CD4-positive, alpha-beta T cell treated with Interleukin-4 for 4 hours (primary cell): ENCODE results near the gene TLR6.
"Not testable (repeated sequence)": the region's sequence is repeated elsewhere in the genome, so short reads cannot be mapped to it uniquely, and the experiment has no call there.

Experiments used
- DNase-seq: peaks from one replicate; pipeline ENCODE4 v3.0.0-alpha.2; 2020

TLR6 gene

DNA sequence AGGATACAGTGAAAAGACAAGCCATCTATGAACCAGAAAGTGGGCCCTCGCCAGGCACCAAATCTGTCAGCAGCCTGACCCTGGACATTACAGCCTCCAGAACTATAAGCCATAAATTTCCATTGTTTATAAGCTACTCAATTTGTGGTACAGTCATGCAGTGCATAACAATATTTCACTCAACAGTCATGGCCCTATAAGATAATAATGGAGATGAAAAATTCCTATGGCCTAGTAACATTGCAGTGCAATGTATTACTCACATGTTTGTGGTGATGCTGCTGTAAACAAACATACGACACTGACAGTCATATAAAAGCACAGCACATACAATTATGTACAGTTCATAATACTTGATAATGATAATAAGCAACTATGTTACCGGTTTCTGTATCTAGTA, 34.9 kb downstream of the TLR6 start:
- DNase-seq: no peak

DNA sequence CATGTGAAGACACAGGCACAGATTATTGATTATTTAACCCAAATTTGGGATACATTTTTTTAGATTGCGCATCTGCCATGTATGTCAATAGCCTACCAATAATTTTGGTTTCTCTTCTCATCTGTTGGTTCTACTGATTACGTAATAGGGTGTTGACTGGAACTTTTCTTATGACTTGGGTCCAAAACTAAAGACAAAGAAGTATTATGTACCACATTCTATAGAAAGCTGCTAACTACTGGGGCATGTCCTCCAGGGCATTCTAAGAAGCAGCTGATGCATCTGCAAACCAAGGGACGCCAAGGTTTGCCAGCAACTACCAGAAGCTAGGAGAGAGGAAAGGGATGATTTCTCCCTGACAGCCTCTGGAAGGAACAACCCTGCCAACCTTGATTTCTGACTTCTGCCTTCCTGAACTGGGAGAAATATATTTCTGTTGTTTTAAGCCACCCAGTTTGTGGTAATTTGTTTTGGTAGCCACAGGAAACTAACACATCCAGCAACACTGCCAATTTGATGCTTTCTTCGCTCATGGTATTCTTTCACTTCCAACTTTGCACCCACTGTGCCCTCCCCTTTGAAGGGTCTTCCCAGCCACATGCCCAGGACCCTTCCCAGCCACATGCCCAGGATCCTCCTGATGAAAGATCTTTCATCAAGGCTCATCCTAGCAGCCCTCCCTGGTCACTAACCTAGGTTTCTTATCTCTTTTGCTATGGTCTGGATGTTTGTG, 36.1 kb downstream of the TLR6 start:
- no peak for DNase-seq

DNA sequence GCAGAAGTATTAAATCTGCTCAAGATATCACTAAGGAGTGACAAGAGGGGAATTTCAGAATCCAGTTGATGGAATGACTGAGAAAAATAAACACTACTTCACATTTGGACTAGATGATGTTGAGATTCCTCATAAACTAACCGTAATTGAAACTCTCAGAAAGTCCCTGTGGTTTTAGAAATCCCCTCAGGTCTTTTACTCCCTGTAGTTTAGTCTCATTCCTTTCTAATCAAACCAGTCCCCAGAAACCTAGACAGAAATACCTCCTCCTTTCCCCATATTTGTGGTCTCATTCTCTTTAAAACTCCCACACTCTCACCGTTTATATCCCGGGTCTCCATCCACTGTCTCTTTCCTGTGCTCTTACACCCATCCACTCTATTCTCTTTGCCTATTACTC, 37.0 kb downstream of the TLR6 start:
- no peak for DNase-seq

DNA sequence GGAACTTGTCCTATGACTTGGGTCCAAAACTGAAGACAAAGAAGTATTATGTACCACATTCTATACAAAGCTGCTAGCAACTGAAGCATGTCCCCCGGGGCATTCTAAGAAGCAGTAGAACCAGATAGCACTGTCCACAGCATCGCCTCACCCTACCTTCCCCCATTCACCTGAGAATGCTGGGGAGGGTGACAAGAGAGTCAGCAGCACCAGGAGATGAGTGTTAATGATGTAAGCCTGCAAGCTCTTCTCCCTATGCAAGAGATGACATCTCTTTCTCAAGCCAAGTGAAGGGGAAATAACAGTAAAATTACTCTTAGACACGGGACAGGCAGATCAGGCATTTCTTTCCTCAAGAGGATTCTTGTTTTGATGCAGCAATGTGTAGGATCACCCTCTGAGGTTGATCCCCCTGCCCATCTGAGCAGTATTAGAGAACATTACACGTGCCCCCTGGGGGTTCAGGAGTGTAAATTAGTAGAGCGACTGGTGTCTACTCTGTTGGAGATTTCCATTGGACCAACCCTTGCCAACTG, 38.1 kb downstream of the TLR6 start:
- no peak for DNase-seq

DNA sequence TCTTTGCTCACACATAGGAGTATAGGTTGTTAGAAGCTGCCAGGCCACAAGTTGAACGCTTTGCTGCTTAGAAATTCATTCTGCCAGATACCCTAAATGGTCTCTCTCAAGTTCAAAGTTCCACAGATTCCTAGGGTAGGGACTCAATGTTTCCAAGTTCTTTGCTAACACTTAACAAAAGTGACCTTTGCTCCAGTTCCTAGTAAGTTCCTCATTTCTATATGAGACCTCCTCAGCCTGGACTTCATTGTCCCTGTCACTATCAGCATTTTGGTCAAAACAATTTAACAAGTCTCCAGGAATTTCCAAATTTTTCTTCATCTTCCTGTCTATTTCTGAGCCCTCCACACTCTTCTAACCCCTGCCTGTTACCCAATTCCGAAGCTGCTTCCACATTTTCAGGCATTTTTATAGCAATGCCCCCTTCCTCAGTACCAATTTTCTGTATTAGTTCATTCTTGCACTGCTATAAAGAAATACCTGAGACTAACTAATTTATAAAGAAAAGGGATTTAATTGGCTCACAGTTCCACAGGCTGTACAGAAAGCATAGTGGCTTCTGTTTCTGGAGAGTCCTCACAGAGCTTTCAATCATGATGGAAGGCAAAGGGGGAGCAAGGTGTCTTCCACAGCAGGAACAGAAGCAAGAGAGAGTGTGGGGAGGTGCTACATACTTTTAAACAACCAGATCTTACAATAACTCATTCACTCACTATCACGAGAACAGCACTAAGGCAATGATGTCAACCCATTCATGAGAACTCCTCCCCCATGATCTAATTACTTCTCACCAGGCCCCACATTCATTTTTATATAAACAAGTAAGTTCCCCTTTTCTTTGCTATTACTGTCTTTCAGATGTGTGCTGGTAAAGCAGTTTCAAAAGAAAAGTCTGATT, 40.5 kb downstream of the TLR6 start:
- DNase-seq: no peak

DNA sequence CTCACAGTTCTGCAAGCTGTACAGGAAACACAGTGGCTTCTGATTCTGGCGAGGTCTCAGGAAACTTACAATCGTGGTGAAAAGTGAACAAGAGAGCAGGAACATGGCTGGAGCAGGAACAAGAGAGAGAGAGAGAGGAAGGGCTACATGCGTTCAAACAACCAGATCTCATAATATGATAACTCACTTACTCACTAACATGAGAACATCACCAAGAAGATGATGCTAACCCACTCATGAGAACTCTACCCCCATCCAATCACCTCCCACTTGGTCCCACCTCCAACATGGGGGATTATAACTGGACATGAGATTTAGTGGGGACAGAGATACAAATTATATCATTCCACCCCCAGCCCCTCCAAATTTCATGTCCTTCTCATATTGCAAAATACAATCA, 42.2 kb downstream of the TLR6 start:
- DNase-seq: no peak

DNA sequence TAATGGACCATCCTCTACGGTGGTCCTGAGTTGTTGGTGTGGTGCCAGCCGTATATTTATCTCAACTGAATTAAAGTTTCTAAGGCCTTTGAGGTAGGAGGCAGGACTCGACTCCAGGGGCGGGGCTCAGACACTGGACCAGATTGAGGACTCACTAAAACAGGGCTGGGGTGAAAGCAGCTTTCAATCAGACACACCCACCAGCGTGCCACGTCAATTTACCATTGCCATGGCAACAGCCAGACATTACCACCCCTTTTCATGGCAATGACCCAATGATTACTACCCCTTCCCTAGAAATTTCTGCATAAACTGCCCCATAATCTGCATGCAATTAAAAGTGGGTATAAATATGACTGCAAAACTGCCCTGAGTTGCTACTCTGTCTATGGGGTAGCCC, 45.3 kb downstream of the TLR6 start:
- DNase-seq: no peak

DNA sequence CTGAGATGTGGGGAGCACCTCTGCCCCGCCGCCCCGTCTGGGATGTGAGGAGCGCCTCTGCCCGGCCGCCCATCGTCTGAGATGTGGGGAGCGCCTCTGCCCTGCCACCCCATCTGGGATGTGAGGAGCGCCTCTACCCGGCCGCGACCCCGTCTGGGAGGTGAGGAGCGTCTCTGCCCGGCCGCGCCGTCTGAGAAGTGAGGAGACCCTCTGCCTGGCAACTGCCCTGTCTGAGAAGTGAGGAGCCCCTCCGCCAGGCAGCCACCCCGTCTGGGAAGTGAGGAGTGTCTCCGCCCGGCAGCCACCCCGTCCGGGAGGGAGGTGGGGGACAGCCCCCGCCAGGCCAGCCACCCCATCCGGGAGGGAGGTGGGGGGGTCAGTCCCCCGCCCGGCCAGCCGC, 49.2 kb downstream of the TLR6 start:
- not testable (repeated sequence) for DNase-seq

DNA sequence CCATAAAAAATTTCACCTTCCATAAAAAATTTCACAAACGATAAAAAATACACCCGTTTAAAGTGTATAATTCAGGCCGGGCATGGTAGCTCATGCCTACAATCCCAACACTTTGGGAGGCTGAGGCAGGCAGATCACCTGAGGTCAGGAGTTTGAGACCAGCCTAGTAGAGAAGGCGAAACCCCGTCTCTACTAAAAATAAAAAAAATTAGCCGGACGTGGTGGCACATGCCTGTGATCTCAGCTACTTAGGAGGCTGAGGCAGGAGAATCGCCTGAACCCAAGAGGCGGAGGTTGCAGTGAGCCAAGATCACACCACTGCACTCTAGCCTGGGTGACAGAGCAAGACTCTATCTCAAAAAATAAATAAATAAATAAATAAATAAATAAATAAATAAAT, 50.4 kb downstream of the TLR6 start:
- not testable (repeated sequence) for DNase-seq

DNA sequence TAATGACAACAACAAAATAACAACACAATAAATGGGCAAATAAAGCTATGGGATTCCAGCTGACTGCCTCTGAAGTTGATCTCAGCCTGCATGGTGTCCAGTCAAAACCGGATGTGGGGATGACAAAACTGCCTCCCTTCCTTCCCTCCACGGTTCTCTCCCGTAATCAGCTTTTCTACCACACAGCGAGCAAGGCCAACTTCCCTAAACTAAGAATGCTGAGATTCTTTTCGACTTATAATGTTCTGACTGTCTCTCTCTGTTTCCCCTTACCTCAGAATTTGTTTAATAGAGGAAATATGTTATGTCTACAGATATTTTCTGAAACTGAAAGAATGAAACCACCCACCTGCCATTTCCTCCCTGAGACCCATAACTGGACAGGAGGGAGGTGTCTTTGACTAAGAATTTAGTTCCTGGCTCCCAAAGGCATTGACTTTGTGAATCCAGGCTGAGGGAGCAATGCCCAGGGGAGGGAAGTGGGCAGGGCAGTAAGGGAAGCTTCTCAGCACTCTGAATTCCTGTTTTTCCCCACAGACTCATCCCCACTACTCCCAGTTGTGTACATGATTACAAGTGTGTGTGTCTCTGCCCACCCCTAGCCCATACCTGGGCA, 51.0 kb downstream of the TLR6 start:
- peak; percentile 25 for DNase-seq

DNA sequence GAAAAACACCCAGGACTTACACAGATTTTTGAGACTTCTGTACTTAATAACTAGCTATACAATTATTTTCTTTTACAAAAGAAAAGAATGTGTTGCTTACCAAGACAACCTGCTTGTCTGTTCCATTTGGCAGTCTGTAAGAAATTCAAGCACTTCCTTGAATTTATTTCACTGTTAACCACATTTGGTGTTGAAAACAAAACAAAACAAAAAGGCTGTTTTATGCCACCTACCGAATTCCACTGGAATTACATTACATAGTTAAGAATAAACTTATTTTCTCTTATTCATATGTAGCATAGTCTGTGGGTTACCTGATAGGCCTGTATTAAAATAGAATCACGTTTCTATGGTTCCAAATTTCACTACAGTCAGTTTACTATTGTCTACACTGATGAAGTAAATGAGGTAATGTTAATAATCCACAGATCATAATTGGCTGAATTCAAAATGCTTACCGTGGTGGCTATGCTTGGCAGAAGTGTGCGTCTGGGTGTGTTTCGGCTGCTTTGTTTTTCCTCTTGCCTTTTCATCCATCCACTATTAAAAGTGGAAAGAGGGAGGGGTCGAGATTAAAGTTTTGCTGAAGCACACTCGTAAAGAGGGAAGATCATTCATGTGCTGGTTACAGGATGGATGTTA, 51.8 kb downstream of the TLR6 start, which contains the start of gene TLR1:
Gene TLR1 (minus strand): TSS at position 138 of the 642 bp plus-strand sequence. CDS start 5,960 bp downstream, outside the sequence.
- peak; percentile 77 for DNase-seq

DNA sequence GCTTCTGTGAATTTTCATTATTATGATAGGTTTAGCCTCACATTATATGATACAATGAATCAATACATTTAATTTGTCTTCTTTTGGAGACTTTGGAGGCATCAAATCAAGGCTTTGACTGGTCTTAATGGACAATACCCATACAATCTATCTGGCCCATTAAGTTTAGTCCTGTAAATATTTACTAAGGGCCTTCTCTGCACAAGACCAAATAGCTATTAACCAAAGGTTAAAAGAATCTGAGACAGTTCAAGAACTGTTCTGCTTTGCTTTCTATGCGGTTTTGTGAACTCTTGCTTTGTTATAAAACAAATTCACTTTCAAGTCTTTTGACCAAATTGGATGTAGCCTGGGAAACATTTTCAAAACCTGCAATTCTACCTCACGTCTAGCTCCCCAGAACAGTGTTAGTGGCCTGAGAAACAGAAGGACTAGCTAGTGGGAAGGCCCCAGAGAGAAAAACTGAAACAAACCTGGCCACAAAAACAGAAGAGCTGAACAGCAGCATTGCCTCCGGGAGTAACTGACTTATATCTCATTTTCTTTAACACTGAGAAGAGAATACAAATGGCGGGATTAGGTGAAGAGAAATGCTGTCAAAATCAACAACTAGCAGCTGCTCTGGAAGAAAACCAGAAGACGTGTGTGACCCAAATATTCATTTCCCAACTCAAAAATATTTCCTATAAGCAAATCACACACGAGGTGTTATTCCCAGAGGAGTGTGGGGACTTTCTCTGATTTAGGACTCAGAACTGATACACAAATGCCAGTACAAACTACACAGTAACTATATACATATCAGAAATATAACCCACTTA, 52.6 kb downstream of the TLR6 start:
- peak; percentile 19 for DNase-seq

DNA sequence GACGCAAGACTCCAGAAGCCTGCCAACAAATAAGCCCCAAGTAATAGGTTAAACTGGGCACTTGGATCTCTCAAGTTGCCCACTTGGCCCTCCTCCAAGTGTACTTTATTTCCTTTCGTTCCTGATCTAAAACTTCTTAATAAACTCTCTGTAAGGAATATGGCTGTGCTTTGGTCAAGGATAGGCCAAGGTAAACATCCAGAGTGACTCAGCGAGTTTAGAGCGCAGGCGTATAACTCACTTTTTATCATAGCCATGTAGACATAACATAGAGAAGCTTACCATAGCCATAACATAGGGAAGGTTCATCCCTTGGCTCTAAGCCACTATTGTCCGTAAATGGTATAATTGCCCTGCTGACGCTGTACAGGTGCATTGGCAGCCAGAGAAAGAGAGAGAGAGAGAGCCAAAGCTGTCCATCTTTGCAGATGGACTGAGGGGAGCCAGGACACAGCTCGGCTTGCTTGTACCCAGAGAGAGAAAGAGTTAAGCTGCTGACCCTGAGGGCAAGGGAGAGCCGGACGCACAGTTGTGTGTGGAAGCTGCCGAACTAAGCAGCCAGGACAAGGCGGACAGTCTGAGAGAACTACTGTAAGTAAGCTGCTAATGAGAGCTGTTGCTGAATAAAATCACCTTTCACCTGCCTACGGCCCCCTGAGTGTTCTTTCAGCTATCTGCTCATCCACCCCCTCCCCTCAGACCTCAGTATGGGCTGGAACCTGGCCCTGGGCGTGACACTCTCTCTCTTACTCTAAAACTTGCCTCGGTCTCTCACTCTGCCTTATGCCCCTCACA, 53.9 kb downstream of the TLR6 start:
- no peak for DNase-seq

DNA sequence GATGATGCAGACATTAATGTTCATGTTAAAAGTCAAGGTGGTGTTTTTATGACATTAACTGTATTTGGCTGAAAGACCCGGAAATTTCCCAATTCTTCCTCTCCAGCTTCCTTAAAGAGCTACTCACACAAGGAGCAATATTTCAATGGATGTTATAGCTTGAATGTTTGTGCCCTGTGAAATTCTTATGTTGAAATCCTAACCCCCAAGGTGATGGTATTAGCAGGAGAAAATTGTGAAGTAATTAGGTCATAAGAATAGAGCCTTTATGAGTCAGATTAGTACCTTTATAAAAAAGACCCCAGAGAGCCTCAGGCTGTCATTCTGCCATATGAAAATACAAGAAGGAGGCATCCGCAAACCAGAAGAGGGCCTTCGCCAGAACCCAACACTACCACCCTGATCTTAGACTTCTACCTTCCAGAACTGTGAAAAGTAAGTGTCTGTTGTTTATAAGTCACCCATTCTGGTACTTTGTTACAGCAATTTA, 55.6 kb downstream of the TLR6 start:
- no peak for DNase-seq

DNA sequence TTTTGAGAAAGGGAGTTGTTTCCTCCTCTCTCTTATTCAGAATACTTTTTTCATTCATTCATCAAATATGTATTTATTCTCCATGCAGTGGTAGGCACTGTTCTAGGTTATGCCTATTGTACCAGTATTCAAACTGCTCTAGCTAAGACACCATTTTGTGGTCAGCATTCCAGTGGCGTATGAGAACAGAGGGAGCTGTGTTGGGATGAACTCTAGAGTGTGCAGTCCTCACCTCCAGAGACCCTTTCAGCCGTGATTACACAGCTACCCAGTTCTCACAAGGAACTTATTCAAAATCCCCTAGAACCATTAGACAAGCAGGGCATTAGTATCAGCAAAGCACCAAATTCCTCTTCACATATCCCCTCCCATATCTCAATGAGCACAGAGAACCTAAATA, 56.3 kb downstream of the TLR6 start:
- DNase-seq: no peak

DNA sequence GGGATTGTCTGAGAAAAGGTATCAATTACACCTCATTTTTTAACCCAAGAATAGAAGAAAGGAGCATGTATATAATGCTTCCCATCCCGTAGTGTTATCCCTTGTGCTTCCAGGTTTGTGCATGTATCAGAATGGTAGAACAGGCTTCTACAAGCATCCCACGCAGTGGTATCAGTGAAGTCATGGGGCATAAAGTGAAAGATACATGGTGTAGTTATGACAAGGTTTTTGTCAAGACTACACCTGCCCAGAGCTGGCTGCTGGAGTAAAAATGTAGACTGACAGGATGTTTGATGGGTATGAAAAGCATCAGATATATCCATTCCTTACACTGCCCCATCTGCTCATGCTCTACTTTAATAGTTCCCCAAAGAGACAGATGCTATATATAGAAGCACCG, 61.5 kb downstream of the TLR6 start:
- DNase-seq: no peak

DNA sequence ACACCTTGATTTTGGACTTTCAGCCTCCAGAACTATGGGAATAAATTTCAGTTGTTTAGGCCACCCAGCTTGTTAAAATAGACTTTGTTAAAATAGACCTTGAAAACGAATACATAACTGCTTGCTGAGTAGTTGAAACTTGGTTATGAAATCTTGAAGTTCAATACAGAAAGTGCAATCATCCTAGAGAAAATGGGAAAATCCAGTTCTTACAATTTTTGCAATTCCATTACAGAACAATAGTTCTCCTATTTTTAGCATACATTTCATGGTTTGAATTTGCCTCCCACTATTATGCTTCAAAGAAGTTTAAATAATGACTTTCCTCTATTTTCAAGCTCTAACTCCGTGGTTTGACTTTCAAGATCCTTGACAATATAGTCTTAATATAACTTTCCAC, 62.6 kb downstream of the TLR6 start:
- no peak for DNase-seq

DNA sequence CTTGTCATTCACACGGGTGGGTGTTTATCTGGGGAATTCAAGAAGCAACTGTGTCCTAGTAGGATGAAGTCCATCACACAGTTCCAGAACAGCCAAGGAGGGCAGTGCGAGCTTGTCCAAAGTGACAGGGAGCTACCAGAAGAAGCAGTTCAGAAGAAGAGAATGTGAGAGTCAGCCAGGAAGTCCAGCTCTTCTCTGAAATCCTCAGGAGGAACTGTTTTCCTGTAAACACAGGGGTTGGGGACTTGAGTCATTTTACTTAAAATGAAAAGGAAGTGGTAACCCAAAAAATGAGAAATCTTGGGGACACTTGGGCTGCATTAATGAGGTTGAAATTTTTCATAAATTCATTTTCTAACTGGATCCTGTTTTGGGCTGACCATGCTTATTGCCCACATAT, 65.6 kb downstream of the TLR6 start:
- no peak for DNase-seq

DNA sequence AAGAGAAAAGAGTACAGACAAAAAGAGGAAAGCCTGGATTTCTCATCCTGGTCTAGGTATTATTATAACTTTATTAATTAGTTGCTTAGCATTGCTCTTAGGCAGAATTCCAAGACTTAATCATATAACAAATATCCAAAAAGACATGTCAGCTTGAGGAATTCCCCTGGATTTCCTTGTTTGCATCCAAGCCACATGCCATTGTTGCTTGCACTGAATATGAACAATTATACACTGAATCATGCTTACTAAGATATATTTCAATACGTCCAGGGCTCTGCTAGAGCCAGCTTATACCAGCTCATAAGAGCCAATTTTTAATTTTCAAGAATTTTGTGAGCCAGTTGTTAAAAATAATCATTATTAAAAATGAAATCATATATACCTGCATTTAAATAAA, 68.3 kb downstream of the TLR6 start:
- no peak for DNase-seq

DNA sequence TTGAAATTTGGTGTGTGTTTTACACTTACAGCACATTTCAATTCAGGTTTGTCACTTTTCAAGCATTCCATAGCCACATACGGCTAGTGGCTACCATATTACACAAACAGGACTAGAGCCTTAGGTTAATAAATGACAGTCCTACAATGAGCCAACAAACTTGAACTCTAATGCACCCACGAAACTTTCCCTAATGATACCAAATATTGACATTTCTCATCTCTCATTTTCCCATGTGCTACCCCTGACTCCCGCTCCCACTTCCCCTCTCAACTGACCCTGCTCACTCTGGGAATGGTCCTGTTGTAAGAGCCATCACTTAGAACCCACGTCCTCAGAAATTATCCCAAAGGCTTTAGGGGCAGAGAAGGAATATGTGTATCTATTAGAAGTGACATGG, 68.9 kb downstream of the TLR6 start:
- DNase-seq: no peak

DNA sequence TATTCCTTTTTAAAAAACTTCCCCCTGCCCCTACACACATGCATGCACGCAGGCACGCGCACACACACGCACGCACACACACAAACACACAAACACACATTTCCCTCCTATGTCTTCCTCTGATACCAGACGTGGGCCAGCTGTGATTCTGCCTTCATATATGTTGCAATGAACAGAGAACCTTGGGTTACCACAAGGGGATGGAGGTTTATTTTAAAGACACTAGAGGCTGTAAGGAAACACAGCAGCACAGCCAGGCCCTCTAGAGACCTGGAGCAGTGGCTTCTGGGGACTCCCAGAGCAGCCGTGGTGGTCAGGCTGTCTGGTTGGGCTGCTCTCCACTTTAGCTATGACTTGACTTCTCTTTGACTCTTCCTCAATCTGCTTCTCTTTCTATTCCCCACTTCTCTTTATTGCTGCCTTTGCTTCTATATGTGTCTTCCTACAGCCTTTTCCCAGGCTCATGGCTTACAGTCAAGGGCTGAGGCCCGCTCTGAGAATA, 70.7 kb downstream of the TLR6 start:
- peak; percentile 15 for DNase-seq
